DOHH2 (cell line): ENCODE results near the gene PCDHGC5.

Experiments used
- H3F3A ChIP-seq: fragments of 200-600 bp; sonication (generic), shearing (Covaris generic); 2 replicates; pipeline ENCODE4 v1.6.0; 2016; ENCODE audit warnings: antibody characterized with exemption, mild to moderate bottlenecking; ENCODE audit not compliant: control insufficient read depth, insufficient read depth
- H3K27ac ChIP-seq: fragments of 200-600 bp; sonication (generic); 2 replicates; pipeline ENCODE4 v1.5.1; 2014; ENCODE audit warnings: low read depth, mild to moderate bottlenecking, low read length, moderate library complexity
- H3K27me3 ChIP-seq: fragments of 200-600 bp; sonication (generic); 2 replicates; pipeline ENCODE4 v1.6.1; 2014; ENCODE audit warnings: mild to moderate bottlenecking, low read length, mixed read lengths; ENCODE audit not compliant: control insufficient read depth
- H3K36me3 ChIP-seq: fragments of 200-600 bp; sonication (generic); 2 replicates; pipeline ENCODE4 v1.6.1; 2014; ENCODE audit warnings: mild to moderate bottlenecking, low read length, moderate library complexity, mixed read lengths; ENCODE audit not compliant: control insufficient read depth
- H3K4me1 ChIP-seq: fragments of 200-600 bp; sonication (generic); 2 replicates; pipeline ENCODE4 v1.6.1; 2014; ENCODE audit warnings: mild to moderate bottlenecking, low read length, mixed read lengths; ENCODE audit not compliant: control insufficient read depth
- H3K4me2 ChIP-seq: fragments of 200-600 bp; sonication (generic); 2 replicates; pipeline ENCODE4 v1.6.0; 2014; ENCODE audit warnings: mild to moderate bottlenecking, low read length, moderate library complexity
- H3K4me3 ChIP-seq: fragments of 200-600 bp; sonication (generic); 2 replicates; pipeline ENCODE4 v1.5.1; 2014; ENCODE audit warnings: mild to moderate bottlenecking, low read length, mixed read lengths
- H3K79me2 ChIP-seq: fragments of 200-600 bp; sonication (generic); 2 replicates; pipeline ENCODE4 v1.6.1; 2014; ENCODE audit warnings: mild to moderate bottlenecking, low read length, mixed read lengths; ENCODE audit not compliant: control insufficient read depth
- H3K9me2 ChIP-seq: fragments of 200-600 bp; sonication (generic); replicated peaks from 2 replicates; pipeline ENCODE4 v1.6.1; 2014; ENCODE audit warnings: mild to moderate bottlenecking, low read length, mixed read lengths; ENCODE audit not compliant: control insufficient read depth
- H3K9me3 ChIP-seq: fragments of 200-600 bp; sonication (generic); 2 replicates; pipeline ENCODE4 v1.6.1; 2014; ENCODE audit warnings: antibody characterized with exemption, low read length, mixed read lengths; ENCODE audit not compliant: control insufficient read depth, insufficient read depth
- H4K20me1 ChIP-seq: fragments of 200-600 bp; sonication (generic); 2 replicates; pipeline ENCODE4 v1.6.0; 2014; ENCODE audit warnings: low read depth, mild to moderate bottlenecking, antibody characterized with exemption, low read length, moderate library complexity; ENCODE audit not compliant: control insufficient read depth, insufficient read depth
- EZH2phosphoT487 ChIP-seq: fragments of 200-600 bp; sonication (generic); IDR thresholded peaks from 2 replicates; pipeline ENCODE4 v1.6.1; 2017; ENCODE audit warnings: borderline replicate concordance, mild to moderate bottlenecking, antibody characterized with exemption, low read length, moderate library complexity, mixed read lengths
- TF ChIP-seq, protein P1 (sequence below): fragments of 200-600 bp; sonication (generic); IDR thresholded peaks from one replicate; pipeline ENCODE4 v1.5.1; 2014; ENCODE audit warnings: antibody characterized with exemption, mild to moderate bottlenecking, low read depth, low read length; ENCODE audit not compliant: poor library complexity, severe bottlenecking

The PCDHGC5 gene

DNA sequence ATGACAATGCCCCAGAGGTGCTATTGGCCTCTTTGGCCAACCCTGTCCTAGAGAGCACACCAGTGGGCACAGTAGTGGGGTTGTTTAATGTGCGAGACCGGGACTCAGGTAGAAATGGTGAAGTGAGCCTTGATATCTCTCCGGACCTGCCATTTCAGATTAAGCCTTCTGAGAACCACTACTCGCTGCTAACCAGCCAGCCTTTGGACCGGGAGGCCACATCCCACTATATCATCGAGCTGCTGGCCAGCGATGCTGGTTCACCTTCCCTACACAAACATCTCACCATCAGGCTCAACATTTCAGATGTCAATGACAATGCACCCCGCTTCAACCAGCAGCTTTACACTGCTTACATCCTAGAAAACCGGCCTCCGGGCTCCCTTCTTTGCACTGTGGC, 1.4 kb downstream of the PCDHGC5 start:
- no peak overlapping the region for H3K27ac ChIP-seq
- H3F3A ChIP-seq, result peaks cover 5% of the 10 kb centered on the region; the same call in 1 of the 2 replicates
- H3K36me3 ChIP-seq, result peaks cover 94% of the 10 kb centered on the region
- no peaks in the 10 kb centered on the region for H3K27me3 ChIP-seq
- H3K79me2 ChIP-seq, result peaks cover 89% of the 10 kb centered on the region
- peak overlapping the region; percentile 63; the same call in 1 of the 2 replicates for H3K4me2 ChIP-seq
- peaks cover 66% of the 10 kb centered on the region for H3K4me1 ChIP-seq
- H4K20me1 ChIP-seq, result no peaks in the 10 kb centered on the region
- no peak for TF ChIP-seq EZH2phosphoT487
- TF ChIP-seq, protein P1, sequence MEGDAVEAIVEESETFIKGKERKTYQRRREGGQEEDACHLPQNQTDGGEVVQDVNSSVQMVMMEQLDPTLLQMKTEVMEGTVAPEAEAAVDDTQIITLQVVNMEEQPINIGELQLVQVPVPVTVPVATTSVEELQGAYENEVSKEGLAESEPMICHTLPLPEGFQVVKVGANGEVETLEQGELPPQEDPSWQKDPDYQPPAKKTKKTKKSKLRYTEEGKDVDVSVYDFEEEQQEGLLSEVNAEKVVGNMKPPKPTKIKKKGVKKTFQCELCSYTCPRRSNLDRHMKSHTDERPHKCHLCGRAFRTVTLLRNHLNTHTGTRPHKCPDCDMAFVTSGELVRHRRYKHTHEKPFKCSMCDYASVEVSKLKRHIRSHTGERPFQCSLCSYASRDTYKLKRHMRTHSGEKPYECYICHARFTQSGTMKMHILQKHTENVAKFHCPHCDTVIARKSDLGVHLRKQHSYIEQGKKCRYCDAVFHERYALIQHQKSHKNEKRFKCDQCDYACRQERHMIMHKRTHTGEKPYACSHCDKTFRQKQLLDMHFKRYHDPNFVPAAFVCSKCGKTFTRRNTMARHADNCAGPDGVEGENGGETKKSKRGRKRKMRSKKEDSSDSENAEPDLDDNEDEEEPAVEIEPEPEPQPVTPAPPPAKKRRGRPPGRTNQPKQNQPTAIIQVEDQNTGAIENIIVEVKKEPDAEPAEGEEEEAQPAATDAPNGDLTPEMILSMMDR, result no peak
- H3K4me3 ChIP-seq, result no peak overlapping the region
- no peaks in the 10 kb centered on the region for H3K9me2 ChIP-seq
- no peaks in the 10 kb centered on the region for H3K9me3 ChIP-seq

DNA sequence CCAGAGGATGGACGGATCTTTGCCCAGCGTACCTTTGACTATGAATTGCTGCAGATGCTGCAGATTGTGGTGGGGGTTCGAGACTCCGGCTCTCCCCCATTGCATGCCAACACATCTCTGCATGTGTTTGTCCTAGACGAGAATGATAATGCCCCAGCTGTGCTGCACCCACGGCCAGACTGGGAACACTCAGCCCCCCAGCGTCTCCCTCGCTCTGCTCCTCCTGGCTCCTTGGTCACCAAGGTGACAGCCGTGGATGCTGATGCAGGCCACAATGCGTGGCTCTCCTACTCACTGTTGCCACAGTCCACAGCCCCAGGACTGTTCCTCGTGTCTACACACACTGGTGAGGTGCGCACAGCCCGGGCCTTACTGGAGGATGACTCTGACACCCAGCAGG, 1.9 kb downstream of the PCDHGC5 start:
- Histone ChIP-seq H3K4me1 (peaks cover 71% of the 10 kb centered on the region), H3K27me3 (no peaks in the 10 kb centered on the region), H4K20me1 (no peaks in the 10 kb centered on the region), H3K36me3 (peaks cover 94% of the 10 kb centered on the region), H3K27ac (no peak overlapping the region), H3F3A (peaks cover 5% of the 10 kb centered on the region; the same call in 1 of the 2 replicates), H3K9me2 (no peaks in the 10 kb centered on the region), H3K9me3 (no peaks in the 10 kb centered on the region), H3K79me2 (peaks cover 84% of the 10 kb centered on the region), H3K4me2 (peak overlapping the region; percentile 63), H3K4me3 (peak overlapping the region; percentile 58)
- TF ChIP-seq EZH2phosphoT487, result no peak
- TF ChIP-seq, protein P1, result no peak

DNA sequence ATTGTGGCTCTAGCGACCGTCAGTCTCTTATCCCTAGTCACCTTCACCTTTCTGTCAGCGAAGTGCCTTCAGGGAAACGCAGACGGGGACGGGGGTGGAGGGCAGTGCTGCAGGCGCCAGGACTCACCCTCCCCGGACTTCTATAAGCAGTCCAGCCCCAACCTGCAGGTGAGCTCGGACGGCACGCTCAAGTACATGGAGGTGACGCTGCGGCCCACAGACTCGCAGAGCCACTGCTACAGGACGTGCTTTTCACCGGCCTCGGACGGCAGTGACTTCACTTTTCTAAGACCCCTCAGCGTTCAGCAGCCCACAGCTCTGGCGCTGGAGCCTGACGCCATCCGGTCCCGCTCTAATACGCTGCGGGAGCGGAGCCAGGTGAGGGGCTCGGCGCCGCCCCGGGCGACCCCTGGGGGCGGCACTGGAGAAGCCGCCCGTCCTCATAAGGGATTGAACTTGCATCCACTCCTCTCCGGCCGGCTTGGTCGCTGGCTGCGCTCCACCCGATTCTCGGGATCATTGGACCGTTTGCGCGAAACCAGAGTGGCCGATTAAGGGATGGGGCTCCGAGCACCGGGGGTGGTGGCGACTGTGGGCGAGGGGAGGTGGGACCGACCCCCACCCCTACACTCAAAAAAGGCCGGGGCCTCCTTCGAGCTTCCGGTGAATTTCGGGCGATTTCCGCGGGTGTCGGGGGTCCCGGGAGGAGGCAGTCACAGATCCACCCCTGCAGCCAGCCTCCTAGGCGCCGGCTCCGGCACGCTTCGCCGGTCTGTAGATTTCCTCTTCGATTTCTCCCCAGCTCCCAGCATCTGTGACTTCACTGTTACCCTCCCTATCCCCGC, 2.7 kb downstream of the PCDHGC5 start:
- no peaks in the 10 kb centered on the region for H4K20me1 ChIP-seq
- H3K27ac ChIP-seq, result no peak overlapping the region
- peaks cover 94% of the 10 kb centered on the region for H3K36me3 ChIP-seq
- H3K4me3 ChIP-seq, result peak overlapping the region; percentile 58
- no peaks in the 10 kb centered on the region for H3K27me3 ChIP-seq
- H3F3A ChIP-seq, result peaks cover 5% of the 10 kb centered on the region; the same call in 1 of the 2 replicates
- no peak for TF ChIP-seq EZH2phosphoT487
- TF ChIP-seq, protein P1, result no peak
- H3K4me1 ChIP-seq, result peaks cover 71% of the 10 kb centered on the region
- H3K4me2 ChIP-seq, result peak overlapping the region; percentile 63
- no peaks in the 10 kb centered on the region for H3K9me3 ChIP-seq
- H3K79me2 ChIP-seq, result peaks cover 76% of the 10 kb centered on the region
- H3K9me2 ChIP-seq, result no peaks in the 10 kb centered on the region
